ENCODE data around the gene VPS35. TPM values are rescaled to one million over a fixed set of nuclear protein-coding genes. Genes with fewer than 3 reads are reported as not detected.
"Not testable (repeated sequence)": the region's sequence is repeated elsewhere in the genome, so short reads cannot be mapped to it uniquely, and the experiment has no call there.

The VPS35 gene
- polyA plus RNA-seq, 1 experiment: 26.4 TPM

DNA sequence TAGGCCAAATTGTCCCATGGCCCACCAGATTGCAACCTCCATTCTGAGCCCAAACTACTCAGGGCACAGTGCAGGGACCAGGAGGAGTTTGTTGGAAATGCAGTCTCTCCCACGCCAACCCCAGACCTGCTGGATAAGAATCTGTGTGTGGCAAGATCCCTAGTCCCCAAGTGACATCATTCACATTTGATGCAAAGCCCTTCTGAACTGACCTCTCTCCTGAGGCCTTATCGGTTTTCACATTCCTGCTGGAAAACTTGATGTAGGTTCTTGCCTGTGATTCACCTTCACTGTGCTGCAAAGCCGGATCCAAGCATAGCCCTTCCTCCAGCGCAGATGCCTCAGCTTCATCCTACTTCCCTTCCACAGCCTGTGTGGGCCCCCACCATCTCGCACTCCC is 61.2 kb downstream of the VPS35 start:
- CTCF ChIA-PET: interaction anchor here (1.2 to 1.3 kb wide), 2 partner anchors 46 to 73 kb away, joined by 3 read pairs; no protein-coding TSS in a partner anchor

DNA sequence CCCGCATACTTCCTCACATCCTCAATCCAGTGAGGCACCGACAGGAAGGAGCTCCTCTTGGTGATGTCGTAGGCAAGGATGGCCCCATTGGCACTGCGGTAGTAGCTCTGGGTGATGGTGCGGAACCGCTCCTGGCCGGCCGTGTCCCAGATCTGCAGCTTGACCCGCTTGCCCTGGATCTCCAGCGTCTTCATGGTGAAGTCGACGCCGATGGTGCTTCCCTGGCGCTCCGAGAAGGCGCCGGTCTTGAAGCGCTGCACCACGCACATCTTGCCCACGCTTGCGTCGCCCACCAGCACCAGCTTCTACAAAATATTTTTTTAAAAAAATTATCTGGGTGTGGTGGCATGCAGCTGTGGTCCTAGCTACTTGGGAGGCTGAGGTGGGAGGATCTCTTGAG is 62.3 kb downstream of the VPS35 start:
- CTCF ChIA-PET: interaction anchor here (0.9 to 1.3 kb wide), 2 partner anchors 18 to 72 kb away, joined by 3 to 5 read pairs; no protein-coding TSS in a partner anchor
- H3K27me3 ChIP-seq (ENCODE audit: control insufficient read depth, insufficient read depth, low read length); DNase-seq (ENCODE audit: low read depth); POLR2A ChIA-PET; H3K4me3 ChIP-seq (ENCODE audit: low read depth, low read length); H3K36me3 ChIP-seq (ENCODE audit: control insufficient read depth, insufficient read depth, low read length): not testable (repeated sequence)

More for the DNA sequence above, 61.2 kb downstream of the VPS35 start:
- no peak overlapping the region for H3K4me3 ChIP-seq (ENCODE audit: low read depth, low read length)
- TF ChIP-seq, protein P1, sequence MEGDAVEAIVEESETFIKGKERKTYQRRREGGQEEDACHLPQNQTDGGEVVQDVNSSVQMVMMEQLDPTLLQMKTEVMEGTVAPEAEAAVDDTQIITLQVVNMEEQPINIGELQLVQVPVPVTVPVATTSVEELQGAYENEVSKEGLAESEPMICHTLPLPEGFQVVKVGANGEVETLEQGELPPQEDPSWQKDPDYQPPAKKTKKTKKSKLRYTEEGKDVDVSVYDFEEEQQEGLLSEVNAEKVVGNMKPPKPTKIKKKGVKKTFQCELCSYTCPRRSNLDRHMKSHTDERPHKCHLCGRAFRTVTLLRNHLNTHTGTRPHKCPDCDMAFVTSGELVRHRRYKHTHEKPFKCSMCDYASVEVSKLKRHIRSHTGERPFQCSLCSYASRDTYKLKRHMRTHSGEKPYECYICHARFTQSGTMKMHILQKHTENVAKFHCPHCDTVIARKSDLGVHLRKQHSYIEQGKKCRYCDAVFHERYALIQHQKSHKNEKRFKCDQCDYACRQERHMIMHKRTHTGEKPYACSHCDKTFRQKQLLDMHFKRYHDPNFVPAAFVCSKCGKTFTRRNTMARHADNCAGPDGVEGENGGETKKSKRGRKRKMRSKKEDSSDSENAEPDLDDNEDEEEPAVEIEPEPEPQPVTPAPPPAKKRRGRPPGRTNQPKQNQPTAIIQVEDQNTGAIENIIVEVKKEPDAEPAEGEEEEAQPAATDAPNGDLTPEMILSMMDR (IDR thresholded peaks at IDR 0.05; ENCODE audit: insufficient read depth, low read depth, low read length): no peak
- no peaks in the 10 kb centered on the region for H3K36me3 ChIP-seq (ENCODE audit: control insufficient read depth, insufficient read depth, low read length)
- DNase-seq (ENCODE audit: low read depth): no peak
- no peaks in the 10 kb centered on the region for H3K27me3 ChIP-seq (ENCODE audit: control insufficient read depth, insufficient read depth, low read length)
- POLR2A ChIA-PET: no interaction called here

DNA sequence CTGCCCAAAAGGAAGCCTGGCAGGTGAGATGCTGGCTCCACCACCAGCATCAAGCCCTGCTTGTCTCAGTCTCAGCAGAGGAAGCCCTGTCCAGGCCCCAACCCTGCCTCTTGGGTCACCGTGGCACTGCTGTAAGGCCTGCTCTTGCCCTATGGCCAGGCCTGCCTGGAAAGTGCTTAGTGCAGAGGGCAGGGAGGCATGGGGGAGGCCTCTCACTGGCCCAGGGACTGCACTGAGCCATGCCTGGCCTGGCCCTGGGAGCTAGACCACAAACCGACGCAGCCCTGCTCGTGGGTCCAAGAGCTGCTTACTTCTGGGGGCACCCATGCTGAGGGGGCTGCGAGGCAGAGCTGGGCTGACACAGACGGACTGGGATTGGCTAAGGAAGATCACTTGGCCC is 64.1 kb downstream of the VPS35 start:
- CTCF ChIA-PET; H3K36me3 ChIP-seq (ENCODE audit: control insufficient read depth, insufficient read depth, low read length); POLR2A ChIA-PET; H3K4me3 ChIP-seq (ENCODE audit: low read depth, low read length); DNase-seq (ENCODE audit: low read depth); H3K27me3 ChIP-seq (ENCODE audit: control insufficient read depth, insufficient read depth, low read length): not testable (repeated sequence)

DNA sequence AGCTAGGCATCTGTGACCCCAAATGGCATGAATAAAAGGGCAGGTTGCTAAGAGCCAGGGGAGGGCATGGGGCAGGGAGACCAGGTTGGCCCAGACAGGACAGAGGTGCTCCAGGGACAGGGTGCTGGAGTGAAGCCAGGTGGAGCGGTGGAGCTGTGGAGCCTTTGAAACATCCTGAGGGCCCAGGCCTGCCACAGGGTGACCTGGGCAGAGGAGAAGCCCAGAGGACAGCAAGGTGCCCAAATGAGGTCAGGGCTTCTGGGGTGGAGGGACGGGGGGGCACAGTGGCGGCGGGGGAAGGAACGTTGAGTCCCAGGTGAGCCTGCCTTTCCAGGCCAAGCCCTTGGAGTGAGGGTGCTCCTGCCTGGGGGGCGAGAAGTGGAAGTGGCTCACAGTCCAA is 65.3 kb downstream of the VPS35 start:
- H3K4me3 ChIP-seq (ENCODE audit: low read depth, low read length); CTCF ChIA-PET; H3K27me3 ChIP-seq (ENCODE audit: control insufficient read depth, insufficient read depth, low read length); H3K36me3 ChIP-seq (ENCODE audit: control insufficient read depth, insufficient read depth, low read length); DNase-seq (ENCODE audit: low read depth); POLR2A ChIA-PET: not testable (repeated sequence)

DNA sequence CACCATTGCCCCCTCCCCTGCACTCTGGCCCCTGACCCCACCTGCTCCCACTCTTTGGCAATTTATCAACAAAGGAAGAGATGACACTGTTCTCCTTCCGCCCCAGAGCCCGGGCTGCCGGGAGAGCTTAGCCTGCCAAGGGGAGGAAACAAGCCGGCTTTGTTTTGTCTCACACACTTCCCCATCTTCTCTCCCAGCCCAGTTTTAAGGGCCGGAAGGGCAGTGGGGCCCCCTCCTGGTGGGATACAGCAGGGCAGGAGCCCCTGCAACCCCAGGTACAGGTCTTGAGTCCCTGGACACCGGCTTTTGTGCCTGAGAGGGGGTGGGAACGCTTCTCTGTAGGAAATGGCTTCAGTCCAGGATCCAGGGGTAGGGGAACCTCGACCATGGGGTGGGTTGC is 65.7 kb downstream of the VPS35 start:
- H3K36me3 ChIP-seq (ENCODE audit: control insufficient read depth, insufficient read depth, low read length); POLR2A ChIA-PET; H3K4me3 ChIP-seq (ENCODE audit: low read depth, low read length); H3K27me3 ChIP-seq (ENCODE audit: control insufficient read depth, insufficient read depth, low read length); CTCF ChIA-PET; DNase-seq (ENCODE audit: low read depth): not testable (repeated sequence)

DNA sequence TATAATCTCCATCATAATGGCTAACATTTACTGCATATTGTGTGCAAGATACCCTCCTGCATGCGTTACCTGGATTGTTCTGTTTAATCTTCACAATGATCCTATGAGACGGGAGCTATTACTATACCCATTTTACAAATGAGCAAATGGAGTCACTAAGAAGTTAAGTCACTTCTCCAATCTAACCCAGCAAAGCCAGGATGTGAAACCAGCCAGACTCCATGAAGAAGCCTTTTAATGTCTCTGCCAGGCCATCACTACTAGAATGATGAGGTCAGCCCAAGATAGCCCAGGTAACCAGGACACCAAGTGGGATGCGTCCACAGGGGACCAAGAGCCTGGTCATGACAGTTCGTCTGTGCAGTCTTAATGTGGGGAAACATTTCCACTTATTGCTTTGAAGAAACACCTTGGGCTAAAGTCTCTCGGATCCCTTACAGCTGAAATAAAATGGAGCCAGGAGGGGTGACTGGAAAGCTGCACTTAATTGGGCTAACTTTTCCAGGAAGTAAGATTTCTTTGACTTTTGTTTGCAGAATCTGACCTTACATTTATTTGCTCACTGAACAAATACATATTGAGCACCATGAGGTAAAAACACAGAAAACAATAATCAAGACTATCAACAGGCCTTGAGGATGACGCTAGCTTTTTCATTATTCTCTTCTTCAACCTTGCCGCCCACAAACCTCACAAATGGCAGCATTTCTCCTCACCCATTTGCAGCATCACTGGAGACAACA is 66.9 kb downstream of the VPS35 start:
- ChIA-PET POLR2A (no interaction called here), CTCF (interaction anchor here (1.2 kb wide), 1 partner anchor 15 kb away, joined by 3 read pairs; no protein-coding TSS in a partner anchor)
- TF ChIP-seq, protein P1 (IDR thresholded peaks at IDR 0.05; ENCODE audit: insufficient read depth, low read depth, low read length): no peak
- Histone ChIP-seq H3K36me3 (ENCODE audit: control insufficient read depth, insufficient read depth, low read length) (no peaks in the 10 kb centered on the region), H3K4me3 (ENCODE audit: low read depth, low read length) (no peak overlapping the region), H3K27me3 (ENCODE audit: control insufficient read depth, insufficient read depth, low read length) (no peaks in the 10 kb centered on the region)
- no peak for DNase-seq (ENCODE audit: low read depth)

DNA sequence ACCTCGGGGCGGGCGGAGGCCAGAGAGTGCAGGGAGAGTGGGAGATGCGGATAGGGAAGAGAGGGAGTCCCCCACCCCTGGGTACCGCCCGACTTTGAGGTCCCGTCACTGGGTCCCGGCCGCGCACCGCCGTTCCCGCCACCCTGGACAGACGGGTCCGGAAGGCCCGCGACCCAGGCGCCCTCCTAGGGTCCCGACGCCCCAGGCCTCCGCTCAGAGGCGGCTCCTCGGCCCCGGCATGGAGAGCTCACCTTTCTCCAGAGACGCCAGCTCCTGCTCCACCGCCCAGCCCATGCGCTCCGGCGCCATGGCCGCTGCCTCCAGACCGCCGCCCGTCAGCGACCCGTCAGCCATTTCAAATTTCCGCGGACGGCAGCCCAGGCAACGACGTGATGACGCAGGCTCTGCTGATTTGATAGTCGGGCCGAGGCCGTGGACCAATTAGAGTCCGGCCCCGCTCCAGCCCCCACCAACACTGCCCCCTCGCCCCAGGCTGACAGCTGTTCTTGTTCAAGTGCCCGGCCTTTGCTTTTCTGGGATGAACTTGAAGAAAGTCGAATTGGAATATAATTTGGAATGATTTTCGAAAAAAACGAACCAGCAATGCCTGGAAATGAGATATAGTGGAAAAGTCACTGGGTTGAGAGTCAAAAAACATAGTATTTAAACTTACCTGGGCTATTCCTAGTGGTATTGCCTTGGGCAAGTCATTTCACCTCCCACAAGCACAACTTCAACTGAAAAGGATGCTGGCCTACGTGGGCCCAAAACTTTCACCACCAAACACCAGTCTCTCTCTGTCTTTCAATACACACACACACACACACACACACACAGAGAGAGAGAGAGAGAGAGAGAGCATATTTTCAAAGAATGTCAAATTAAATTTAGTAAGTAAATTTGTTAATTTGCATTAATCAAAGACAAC is 67.7 kb downstream of the VPS35 start, which contains the start of gene SHCBP1:
TSS of gene SHCBP1 (minus strand) at position 374 of the 928 bp plus-strand sequence. CDS start at position 354, 20 bp downstream.
- POLR2A ChIA-PET: no interaction called here
- peak within 1 kb of the TSS; percentile 95 for H3K4me3 ChIP-seq (ENCODE audit: low read depth, low read length)
- H3K36me3 ChIP-seq (ENCODE audit: control insufficient read depth, insufficient read depth, low read length): no peaks in the 10 kb centered on the region; the same call in 1 of the 2 replicates
- CTCF ChIA-PET: interaction anchor here (0.5 to 1.2 kb wide), 2 partner anchors 14 to 64 kb away, joined by 3 read pairs; no protein-coding TSS in a partner anchor
- TF ChIP-seq, protein P1 (IDR thresholded peaks at IDR 0.05; ENCODE audit: insufficient read depth, low read depth, low read length): no peak
- peak; percentile 45 for DNase-seq (ENCODE audit: low read depth)
- no peaks in the 10 kb centered on the region for H3K27me3 ChIP-seq (ENCODE audit: control insufficient read depth, insufficient read depth, low read length)

Measured in BJ (cell line).